Measurements from ENCODE around the gene MTA1.

Gene MTA1

GRCh38 chr14:105501504-105502291 lies 82.1 kb downstream of the MTA1 start:
- DNase-seq = no peak

DNA sequence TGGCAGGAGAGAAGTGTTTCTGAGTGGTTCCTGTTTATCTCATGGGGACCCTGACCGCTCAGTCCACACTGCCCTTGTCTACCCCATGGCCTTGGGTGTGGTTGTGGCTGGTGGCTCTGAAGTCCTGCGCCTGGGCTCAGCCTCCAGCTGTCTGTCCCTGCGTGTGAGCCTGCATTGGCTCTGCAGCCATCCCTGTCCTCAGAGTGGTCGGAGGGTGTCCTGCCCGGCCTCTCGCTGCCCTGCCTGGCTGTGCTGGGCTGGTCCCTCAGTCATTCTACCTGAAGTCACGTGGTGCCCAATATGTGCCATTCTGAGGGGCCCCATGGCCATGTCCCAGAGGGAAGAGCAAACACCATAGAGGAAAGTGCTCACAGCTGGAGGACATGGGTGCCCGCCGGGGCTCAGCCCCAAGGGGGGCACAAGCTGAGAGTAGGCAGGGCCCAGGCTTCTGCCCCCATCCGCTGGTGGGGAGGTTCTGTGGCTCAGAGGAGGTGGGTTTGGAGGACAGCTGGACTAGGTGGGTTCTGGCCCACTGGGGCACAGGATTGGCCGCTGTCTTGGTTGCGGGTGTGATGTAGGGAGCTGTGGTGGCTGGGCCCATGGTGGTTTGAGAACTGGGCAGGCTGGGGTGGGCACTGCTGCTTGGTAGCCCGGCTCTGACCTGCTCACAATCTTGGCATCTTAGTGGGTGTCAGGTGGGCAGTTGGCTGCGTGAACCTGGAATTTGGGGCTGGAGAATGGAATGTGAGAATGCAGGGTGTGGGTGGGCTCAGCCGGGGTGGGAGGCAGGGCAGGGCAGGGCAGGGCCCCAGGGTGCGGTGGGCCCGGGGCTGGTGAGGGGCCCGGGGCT lies 83.0 kb downstream of the MTA1 start:
- DNase-seq = no peak

DNA sequence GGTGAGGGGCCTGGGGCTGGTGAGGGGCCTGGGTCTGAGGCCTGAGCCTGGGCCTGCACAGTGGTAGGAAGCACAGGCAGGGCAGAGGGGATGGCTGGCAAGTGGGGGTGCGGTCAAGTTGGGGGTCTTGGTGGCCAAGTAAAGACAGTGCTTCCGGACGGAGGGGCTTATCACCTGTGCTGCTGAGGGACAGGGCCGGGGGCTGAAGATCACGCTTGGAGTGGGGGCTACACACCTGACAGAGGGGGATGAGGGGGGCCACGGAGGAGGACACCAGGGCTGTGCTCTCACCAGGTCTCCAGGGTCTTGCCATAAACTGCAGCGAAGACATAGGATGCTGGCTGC lies 83.6 kb downstream of the MTA1 start:
- no peak for DNase-seq

DNA sequence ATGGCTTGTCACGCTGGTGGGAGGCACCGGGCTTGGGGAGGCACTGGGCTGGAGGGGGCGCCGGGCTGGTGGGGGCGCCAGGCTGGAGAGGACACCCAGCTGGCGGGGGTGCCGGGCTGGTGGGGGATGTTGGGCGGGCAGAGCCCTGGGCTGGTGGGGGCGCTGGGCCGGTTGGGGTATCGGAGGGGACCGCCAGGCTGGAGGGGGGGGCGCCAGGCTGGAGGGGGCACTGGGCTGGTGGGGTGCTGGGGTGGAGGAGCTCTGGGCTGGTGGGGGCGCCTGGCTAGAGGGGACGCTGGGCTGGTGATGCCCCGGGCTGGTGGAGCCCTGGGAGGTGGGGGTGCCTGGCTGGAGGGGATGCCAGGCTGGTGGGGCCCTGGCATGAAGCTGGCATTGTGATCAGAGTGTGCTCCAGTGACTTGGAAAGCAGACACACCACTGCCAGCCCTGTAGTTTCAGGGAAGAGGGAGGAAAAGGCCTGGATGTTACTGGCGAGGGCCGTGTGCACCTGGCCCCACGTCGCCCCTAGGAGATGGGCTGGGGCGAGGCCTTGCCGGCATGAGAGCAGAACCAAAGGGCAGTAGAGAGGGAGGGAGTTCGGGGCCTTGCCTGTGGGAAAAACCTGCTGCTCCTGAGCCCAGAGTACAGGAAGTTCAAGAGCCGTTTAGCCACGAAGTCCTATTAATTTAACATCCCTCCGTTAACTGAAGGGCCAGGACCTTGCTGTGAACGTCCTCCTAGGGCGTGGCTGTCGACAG lies 84.5 kb downstream of the MTA1 start:
- no peak for DNase-seq

GRCh38 chr14:105505101-105505500 lies 85.5 kb downstream of the MTA1 start:
- no peak for DNase-seq

DNA sequence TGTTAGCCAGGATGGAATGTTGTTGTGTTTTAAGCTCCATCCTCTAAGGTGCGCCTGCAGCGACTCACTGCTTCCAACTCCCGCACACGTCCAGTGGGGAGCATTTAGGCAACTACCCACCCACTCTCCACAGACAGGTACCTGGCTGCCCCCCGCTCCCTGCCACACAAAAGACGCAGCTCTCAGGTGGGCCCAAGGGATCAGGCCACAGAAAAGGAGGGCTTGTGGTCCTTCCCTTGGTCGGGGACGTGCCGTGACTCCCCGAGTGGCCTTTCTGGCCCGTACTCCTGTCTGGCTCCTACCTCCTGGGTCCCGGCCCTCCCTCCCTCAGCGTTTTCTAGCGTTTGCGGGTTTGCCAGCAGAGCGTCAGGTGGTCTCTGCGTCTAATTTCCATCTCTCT lies 87.6 kb downstream of the MTA1 start:
- no peak for DNase-seq

DNA sequence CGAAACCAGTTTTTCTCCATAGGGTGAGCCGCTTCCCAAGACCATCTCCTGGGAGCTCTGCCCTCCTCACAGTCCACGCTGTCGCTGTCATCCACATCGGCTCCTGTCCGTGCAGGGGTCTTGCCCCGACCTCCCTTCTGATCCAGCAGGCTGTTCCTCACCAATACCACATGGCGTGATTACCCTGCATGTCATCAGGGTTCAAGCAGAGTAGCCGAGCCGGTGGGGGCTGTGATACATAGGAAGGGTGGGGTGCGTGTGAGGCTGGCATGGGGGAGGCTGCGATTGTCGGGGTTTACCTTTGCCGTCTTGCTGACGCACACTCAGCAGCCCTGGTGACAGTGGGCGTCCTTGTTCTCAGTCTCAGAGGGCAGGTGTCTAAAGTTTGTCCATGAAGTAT lies 88.4 kb downstream of the MTA1 start:
- no peak for DNase-seq

GRCh38 chr14:105508601-105509000 lies 89.0 kb downstream of the MTA1 start:
- DNase-seq = no peak

DNA sequence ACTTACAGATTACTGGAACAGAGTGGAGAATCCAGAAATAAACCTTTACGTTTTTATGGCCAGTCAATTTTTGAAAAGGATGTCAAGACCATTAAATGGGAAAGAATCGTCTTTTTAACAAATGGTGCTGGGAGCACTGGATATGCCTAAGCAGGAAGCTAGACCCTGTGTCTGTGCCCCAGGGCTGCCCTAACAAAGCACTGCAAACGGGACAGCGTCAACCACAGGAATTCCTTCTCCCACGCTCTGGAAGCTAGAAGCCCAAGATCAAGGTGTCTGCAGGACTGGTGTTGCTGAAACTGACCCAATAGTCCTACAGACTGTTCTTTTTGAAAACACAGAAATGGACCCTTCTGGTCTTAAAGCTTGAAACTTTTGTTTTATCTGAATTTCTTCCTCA lies 97.5 kb downstream of the MTA1 start:
- no peak for DNase-seq

DNA sequence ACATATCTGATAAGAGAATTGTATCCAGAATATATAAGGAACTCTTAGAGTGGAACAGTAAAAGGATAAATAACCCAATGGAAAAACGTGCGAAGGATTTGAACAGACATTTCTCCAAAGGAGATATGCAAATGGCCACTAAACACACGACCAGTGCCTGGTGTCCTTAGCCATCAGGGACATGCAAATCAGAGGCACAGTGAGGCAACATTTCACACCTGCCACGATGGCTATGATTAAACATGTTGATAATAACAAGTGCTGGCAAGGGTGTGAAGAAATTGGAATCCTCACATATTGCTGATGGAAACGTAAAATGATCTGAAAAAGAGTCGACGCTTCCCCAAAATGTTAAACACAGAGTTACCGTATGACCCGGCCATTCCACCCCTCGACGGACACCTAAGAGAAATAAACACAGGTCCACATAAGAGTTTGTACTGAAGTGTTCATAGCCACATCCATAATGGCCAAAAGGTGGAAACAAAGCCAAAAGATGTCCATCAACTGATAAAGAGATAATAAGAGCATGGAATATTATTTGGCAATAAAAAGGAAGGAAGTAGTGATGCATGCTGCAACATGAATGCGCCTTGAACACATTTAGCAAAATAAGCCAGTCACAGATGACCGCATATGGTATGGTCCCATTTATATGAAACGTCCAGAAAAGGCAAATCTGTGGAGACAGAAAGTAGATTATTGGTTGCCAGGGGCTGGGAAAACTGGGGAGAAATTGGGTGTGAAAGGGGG lies 100.5 kb downstream of the MTA1 start:
- DNase-seq = no peak
